ENCODE results near the gene KCNN3.

KCNN3 gene

GRCh38 chr1:154806333-154806732 is 63.7 kb downstream of the KCNN3 start:
- no peak for DNase-seq (ENCODE audit: low read depth)
- TF ChIP-seq CTCF (IDR thresholded peaks at IDR 0.05; ENCODE audit: insufficient read depth, low read depth, low read length, missing control alignments): no peak
- H3K4me3 ChIP-seq (ENCODE audit: low read length): no peak overlapping the region

- TF ChIP-seq CTCF (IDR thresholded peaks at IDR 0.05; ENCODE audit: insufficient read depth, low read depth, low read length, missing control alignments): no peak
- DNase-seq (ENCODE audit: low read depth): no peak
- H3K4me3 ChIP-seq (ENCODE audit: low read length): no peak overlapping the region
Measured at GRCh38 chr1:154802982-154803920, 66.8 kb downstream of the KCNN3 start.

GRCh38 chr1:154802336-154802969 is 67.6 kb downstream of the KCNN3 start:
- H3K4me3 ChIP-seq (ENCODE audit: low read length): no peak overlapping the region
- no peak for TF ChIP-seq CTCF (IDR thresholded peaks at IDR 0.05; ENCODE audit: insufficient read depth, low read depth, low read length, missing control alignments)
- DNase-seq (ENCODE audit: low read depth): no peak

GRCh38 chr1:154801234-154802011 is 68.7 kb downstream of the KCNN3 start:
- H3K4me3 ChIP-seq (ENCODE audit: low read length): no peak overlapping the region
- TF ChIP-seq CTCF (IDR thresholded peaks at IDR 0.05; ENCODE audit: insufficient read depth, low read depth, low read length, missing control alignments): no peak
- no peak for DNase-seq (ENCODE audit: low read depth)

- H3K4me3 ChIP-seq (ENCODE audit: low read length): no peak overlapping the region
- DNase-seq (ENCODE audit: low read depth): no peak
- no peak for TF ChIP-seq CTCF (IDR thresholded peaks at IDR 0.05; ENCODE audit: insufficient read depth, low read depth, low read length, missing control alignments)
Measured at GRCh38 chr1:154799188-154799587, 70.9 kb downstream of the KCNN3 start.

GRCh38 chr1:154798645-154799044 is 71.4 kb downstream of the KCNN3 start:
- H3K4me3 ChIP-seq (ENCODE audit: low read length): no peak overlapping the region
- no peak for DNase-seq (ENCODE audit: low read depth)
- no peak for TF ChIP-seq CTCF (IDR thresholded peaks at IDR 0.05; ENCODE audit: insufficient read depth, low read depth, low read length, missing control alignments)
